GM21526 (cell line): ENCODE measurements around the gene SLIT3.

Source experiments
- ATAC-seq: cut with Tn5 transposase; IDR thresholded peaks from one replicate; pipeline ENCODE4 v1.9.1; 2021; ENCODE audit warnings: moderate library complexity; ENCODE audit not compliant: unreplicated experiment, low FRiP score

SLIT3 gene

DNA sequence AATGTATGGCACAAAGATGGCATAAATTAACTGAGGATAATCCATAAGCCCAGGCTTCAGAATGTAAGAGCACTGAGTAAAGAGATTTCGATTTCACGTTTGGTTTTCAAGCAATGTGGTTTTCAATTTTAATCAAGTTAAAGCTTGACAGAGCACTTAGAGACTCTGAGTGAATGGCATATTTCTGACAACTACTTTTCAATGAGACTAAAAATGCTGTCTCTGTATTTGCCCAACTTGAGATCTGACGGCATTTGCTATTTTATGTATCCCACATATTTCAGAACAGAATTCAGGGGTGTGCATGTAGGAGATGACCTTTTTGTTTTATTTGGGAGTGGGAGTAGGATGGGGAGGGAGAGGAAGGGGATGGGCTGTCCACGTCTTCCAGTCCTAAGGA is 441.5 kb downstream of the SLIT3 start:
- ATAC-seq: no peak

DNA sequence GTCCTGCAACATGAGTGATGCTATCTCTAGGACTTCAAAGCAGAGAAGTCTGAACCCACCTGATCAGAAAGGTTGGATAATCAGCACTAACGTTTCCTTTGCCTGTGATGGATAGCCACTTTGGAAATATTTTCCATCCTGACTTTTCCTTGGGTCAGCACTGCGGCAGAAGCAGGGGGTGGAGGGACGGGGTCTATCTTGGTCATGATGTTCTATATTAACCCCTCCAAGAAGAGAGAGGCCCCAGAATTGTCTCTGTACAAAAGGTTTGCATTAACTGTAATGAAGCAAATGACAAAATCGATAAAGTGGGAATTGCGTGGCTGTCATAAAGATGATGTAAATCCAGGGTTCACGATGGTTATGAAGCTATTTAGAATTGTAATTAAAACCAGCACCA is 441.9 kb downstream of the SLIT3 start:
- ATAC-seq: no peak

DNA sequence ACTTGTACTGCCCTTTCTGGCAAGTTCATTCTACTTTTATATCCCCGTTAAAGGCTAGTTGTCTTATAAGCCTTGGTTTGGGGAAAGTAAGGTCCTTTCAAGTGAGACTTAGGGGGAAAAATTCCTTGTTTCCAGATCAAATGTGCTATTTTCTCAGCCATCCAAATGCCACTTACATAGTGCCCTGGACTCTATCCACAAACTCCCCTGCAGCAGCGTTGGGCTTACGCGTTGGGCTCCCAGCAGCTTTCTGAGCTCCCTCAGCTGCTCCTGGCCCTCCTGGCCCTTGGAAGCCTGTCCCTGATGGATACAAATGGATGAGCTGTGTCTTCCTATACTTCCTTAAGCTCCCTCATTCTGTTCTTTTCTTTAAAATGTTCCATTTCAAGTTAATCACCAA is 442.6 kb downstream of the SLIT3 start:
- no peak for ATAC-seq

DNA sequence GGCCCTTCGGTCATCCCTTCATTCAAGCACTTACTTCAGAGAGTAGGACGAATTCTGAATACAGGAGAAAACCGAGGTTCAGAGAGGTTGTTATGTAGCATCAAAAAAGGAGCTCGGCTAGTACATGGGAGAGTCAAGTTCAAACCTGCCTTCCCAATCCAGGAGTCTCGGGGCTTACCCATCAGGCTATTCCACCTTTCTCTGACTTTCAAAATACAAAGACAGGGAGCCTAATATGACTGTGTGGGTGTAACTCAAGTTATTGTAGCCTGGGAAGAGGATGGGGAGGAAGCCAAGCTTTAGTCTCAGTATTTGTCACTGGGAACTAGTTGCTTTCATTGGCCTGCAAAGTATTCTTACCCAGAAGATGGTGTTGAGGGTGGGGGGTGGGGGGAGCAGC is 447.0 kb downstream of the SLIT3 start:
- no peak for ATAC-seq

DNA sequence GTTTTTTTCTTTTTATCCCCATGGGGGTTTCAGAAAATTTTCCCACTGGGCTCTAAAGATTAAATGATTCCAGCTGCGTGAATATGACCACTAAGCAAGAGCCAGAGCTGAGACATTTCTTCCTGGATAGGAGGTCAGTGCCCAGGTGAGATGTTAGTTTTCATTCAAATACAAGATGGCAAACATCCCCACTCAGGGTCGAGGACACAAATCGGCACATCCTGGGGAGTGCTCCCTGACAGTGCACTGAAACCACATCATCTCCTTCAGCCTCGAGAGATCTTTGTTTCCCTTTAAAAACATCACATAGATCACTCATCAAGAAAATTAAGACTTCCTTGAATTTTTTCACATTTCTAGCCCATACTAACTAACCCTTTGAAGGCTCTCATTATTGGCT is 448.6 kb downstream of the SLIT3 start:
- no peak for ATAC-seq

DNA sequence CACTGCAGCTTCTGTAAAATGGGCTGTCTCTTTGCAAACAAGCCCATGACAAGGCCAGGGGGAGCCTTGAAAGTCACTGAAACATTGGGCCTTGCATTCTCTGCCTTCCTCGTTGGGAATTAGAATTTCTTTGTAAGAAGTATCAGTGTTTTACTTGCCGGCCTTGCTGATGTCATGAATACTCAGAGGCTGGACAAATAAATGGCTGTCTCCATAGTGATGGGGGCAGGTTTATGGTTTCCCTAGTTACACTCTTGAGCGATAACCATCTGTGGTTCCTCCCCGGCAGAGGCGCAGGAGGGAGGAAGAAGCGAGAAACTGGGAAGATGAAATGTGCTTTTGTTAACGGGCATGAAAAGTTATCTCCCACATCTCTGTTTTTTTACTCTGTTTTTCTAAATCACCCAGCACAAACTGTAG is 449.0 kb downstream of the SLIT3 start:
- ATAC-seq: no peak

DNA sequence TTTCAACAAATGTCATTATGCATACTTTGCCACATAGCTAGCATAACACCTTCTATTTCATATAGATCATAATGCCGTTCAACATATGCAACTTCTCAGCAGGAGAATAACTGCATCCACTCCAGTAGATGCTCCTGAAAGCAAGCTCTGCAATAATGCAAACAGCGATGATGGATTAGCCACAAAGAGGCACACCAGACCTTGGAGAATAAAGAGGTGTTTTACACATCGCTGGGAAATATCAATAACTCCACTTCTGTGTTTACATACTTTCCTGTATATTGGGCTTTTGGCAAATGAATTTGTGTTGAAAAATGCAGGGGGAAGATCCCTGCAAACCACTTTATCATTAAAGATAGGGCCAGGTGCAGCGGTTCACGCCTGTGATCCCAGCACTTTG is 450.3 kb downstream of the SLIT3 start:
- ATAC-seq: no peak

DNA sequence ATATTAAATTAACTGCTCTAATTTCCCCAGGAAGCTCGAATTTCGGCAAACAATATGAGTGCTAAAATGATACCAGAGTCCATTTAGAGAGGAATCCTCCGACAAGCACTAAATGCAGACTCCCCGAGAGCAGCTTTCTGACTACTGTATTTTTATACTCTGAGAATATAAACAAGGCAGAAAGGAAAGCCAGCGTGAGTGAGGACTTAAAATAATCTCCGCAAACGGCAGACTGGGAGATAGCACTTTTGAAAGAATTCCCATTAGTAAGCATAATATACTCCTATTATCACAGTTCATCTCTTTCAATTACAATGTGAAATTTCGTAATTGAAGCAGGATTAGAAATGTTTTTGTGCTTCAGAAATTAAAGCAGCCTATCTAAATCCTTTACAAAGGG is 452.4 kb downstream of the SLIT3 start:
- ATAC-seq: no peak

DNA sequence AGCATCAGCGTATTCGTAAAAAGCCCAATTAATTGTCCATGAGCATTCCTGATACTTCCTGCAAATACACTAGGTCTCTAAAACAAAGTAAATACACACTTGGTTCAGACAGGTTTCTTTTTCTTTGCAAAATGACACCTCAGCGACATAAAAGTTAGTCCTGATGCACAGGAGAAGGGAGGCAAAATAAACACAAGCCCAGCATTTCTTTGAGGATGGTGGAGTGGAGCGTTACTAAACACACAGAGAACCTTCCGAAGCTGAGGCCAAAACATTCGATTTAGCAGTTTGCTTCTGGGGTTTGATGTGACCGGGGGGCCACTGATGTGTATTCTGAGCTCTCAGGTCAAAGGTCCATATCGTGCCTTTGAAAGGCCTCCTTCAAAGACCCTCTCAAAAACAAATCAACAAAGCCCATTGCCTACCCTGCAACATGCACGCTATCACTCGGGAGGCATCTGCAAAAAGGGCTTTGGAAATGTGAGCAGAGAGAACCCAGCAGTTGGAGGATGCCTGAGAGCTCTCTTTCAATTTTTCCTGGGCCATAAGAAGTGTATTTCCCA is 453.3 kb downstream of the SLIT3 start:
- ATAC-seq: no peak

DNA sequence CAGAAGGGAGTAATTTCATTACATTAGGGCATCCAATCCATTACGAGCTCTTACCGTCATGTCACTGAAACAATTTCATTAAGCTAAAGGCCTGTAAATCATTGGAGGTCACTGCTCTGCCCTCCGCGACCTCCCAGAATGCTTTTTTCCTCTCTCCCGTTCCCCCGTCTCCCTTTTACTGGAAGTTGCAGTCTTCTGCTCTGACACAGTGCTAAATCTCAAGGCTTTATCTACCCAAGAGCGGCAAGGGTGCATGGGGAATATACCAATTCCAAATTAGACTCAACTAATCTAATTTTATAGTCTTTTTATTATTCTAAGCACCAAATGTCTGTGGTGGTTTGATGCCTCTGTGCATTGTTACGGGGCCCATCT is 456.0 kb downstream of the SLIT3 start:
- ATAC-seq: no peak

DNA sequence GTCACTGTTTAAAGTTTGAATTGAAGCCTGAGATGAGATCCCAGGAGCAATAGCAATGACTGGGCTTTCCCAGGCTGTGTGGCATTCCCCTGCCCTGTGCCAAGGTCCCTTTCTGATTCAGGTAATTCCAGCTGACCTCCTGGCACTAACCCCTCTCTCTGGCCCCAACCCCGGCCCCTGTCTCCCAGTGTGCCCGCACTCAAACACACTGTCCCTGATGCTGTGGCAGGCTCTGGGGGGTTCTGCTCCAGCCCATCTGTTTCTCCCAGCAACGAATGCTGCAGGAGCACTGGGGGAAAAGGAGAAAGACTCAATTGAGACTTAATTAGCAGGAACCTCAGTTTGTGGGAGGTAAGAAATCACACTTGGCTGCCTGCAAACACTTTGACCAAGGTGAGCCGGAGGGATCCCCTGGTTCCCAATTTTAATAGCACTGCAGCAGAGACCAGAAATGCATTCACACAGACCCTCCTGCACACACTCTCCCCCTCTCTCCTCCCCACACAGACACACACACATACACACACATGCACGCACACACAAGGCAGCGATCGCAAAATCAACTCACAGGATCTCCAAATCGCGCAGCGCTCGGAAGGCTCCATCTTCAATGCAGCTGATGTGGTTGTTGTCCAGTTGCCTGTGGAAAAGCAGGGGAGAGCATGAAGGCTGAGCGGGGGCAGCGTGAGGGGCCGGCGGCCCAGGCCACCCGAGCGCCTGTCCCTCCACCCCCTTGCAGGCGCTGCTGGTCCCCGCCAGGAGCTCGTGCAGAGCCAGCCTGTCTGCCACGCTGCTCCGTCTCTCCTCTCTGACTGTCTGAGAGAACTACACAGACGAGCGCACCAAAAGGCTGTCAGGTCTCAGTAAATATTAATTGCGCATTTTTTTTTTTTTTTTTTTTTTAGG is 456.7 kb downstream of the SLIT3 start:
- no peak for ATAC-seq

DNA sequence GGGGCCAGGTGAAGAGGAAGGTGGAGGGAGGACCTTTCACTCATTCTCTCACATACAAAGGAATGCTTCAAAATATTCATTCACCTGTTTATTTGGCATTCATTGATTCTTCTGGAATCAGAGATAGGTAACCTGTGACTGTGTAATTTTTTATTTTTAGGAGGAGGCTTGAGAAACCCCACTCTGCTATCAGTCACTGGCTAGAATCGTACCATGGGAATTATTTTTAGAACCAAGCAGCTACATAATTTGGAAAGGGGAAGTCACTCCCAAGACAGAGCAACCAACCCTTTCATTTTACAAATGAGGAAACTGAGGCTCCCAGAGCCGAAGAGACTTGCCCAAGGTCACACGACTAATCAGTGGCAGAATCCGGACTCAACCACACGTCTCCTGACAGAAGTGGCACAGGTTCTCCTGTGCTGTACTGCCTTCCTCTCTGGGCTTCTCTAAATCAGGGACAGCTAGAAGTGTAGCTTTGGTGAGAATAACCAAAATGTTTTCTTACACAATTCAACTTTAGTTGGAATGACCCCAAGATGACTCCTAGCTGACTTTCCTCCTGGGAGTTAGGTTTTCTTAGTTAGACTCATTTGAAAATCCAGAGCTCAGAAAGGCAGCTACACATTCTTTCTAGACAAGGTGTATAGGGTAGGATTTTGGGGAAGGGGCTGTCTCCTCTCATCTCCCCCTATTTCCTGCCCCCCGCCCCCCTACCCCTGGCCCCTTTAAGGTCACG is 457.5 kb downstream of the SLIT3 start:
- no peak for ATAC-seq

DNA sequence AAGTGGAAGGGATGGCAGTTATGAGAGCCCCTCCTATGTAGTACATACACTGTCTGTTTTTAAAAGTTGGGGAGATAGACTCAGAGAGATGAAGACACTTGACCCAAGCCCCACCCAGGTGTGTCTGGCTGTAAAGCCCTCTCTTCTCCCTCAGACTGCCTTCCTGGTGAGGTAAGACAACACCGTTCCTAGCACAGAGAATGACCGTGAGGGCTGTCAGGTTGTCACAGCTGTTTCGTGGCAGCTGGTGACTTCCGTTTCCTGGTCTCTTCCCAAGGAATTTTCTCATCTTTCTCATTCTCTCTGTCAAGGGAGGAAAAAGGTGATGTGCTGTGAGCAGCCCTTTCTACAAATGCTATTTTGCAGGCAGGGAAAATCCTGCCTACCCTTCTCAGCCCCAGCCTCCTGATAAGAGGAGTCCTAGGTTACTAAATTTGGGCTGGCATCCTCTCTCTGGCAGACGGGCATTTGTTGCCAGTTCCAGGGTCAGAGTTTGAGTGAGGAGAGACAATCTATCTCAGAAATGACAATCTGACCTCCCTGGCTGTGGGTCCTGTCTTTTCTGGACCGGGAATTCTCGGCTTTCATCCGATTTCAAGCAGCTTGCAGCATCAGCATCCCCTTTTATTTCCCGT is 458.3 kb downstream of the SLIT3 start:
- no peak for ATAC-seq

DNA sequence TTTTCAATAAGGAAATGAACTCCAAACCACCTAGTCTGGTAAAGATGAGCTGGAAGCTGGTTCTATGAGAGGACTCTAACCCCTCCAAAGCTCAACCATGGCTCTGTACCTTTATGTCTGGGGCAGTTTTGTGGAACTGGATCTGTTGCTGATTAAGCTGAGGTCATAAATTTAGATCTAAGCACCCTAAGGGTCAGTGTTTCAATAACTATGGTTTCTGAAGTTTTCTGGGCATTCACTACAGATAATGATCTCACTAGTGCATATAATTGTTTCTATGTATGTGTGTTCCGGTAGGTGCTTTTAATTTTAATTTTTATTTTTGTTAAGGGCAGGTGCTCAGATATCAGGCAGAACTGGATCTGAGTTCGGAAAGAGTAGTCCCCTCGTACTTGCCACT is 463.1 kb downstream of the SLIT3 start:
- no peak for ATAC-seq

DNA sequence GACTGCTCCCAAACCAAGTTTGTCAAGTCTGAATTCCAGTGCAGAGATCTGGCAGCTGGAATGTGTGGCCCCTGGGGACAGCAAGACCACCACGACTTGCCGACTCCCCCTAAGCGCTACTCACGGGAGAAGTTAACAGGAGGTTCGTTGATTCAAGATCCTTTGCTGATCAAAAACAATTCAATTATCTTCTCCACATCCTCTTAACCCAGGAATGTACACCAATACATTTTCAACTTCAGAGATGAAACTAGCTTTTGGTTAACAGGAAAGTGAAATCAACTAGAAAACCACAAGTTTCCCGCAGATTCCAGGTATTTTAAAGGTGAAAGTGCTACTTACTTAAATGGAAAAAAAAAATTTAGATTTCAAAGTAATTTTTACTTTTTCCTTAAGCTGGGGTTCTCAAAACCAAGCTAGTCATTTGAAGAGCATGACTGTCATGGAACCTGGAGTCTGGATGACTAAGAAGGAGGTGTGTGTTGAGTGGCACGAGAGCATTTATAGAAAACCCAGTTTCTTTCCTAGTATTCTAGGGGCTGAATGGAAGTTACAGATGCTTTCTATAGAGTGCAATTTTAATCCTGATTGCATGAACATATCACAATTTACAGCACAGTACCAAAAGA is 464.2 kb downstream of the SLIT3 start:
- ATAC-seq: no peak

DNA sequence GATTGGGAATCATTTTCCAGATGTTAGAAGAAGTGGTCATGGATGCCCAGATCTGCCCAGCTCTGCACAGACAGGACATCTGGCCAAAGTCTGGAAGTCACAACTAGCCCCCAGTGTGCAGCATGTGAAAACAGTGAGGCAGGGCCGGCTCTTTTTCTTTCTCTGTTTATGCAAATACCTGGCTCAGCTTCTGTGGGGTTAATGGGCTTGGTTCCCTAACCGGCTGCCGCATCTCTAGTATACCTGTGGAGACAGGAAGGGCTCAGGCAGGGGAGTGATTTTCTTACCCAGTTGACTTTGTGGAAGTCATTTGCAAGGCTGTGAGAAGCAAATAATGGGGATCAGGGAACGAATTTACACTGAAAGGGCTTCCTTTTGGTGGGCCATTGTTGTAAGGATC is 467.0 kb downstream of the SLIT3 start:
- no peak for ATAC-seq

DNA sequence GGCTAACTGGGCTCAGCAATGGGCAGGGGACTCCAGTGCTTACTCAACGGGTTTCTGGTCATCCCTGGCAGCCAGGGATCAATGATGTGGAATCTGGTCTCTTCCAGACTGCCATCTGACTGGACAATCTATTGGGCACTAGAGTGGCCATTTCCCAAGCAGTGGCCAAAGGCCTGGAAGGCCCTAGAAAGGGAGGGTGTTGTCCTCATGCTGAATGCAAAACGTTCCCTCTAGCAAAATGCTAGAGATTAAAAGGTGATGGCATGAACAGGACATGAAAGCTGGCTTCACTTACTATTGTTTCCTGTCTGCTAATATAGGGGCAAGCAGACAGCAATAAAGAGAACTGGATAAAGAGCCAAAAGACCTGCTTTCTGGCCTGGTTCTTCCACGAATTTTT is 467.6 kb downstream of the SLIT3 start:
- no peak for ATAC-seq

DNA sequence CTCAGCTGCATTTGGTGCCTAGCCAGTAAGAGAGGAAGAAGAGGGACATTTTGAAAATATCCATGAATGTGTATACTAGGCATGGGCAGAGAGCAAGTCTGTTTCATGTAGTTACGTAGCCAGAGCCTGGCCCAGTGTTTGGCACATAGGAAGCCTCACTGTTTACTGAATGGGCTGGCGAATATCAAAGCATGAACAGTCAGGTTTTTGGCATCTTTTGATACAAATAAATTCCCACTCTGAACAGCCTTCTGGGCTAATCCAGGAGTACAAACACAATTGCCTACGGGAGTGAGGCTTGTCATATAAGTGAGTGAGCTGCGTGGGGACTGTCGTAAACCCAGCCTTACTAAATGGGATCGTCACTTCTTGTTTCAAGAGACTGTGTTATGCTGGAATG is 468.6 kb downstream of the SLIT3 start:
- no peak for ATAC-seq

DNA sequence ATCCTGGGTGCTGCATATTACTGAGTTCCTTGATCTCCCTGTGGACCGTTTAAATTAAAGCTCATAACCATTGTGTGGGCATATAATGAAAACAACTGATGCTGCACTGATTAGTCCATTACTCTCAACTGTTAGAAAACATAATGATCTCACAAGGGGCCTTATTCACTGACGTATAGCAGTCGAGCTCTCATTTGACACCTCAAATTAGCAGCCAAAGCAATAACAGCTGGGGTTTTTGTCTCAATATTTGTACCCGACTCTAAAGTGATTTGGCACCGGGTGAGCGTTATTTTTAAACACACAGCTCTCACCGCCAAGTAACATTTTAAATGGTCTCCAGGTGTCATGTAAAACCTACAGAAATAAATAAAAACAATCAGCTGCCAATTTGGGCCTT is 469.6 kb downstream of the SLIT3 start:
- ATAC-seq: no peak

DNA sequence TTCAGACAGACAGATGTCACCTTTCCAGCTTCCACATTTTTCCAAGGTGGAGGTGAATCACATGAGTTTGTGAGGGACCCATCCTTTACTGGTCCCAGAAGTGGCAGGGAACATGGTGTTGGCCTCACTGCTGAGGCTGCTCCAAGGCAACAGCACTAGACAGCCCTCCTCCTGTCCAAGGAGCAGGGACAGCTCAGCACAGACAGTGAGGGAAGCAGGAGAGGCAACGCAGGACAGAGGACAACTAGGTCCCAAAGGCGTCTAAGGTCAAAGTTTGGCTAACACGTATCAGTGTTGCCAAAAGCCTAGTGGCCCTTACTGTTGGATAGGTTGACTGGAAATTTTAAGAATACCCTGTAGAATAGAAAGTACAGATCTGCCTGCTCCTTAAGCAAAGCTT is 470.1 kb downstream of the SLIT3 start:
- ATAC-seq: no peak

DNA sequence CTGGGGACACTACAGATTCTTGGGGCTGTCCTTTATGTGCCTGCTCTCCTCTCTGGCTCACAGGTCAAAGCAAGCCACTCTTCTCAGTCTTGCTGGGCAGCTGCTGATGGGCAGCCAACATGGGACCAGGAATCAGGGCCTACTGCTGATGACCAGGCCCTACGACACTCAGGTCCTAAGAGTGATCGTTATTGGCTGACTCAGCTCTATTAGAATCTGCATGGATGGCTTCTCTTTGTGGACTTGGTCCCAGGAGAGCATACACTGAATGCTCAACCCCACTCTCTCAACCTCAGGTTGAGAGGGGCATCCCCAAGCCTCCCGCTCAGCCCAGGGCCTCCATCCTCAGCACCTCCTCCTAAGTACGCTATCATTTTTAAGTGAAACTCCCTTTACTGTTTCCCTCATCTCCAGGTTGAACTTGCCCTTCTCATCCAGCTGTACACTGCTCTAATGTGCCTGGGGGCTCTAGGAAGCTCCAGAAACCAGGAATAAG is 471.0 kb downstream of the SLIT3 start:
- no peak for ATAC-seq
